HEK293T (cell line): ENCODE data around the gene CDH15.

Source experiments
- BHLHE40 ChIP-seq: fragments of 450-650 bp; IDR thresholded peaks from 2 replicates; pipeline ENCODE4 v1.6.1; 2016; ENCODE audit warnings: mild to moderate bottlenecking, moderate library complexity, borderline replicate concordance
- ELF4 ChIP-seq: fragments of 450-650 bp; IDR thresholded peaks from 2 replicates; pipeline ENCODE4 v1.6.1; 2017; ENCODE audit warnings: antibody characterized with exemption
- HDGF ChIP-seq: fragments of 450-650 bp; IDR thresholded peaks from 2 replicates; pipeline ENCODE4 v1.6.1; 2017; ENCODE audit warnings: antibody characterized with exemption, borderline replicate concordance
- SP1 ChIP-seq: fragments of 450-650 bp; IDR thresholded peaks from 2 replicates; pipeline ENCODE4 v1.6.1; 2017

- TF ChIP-seq BHLHE40 (no peak), ELF4 (no peak), HDGF (no peak), SP1 (no peak)
These were observed 51.4 kb downstream of the CDH15 start for GRCh38 chr16:89222931-89223330.
